Fibroblast of lung (primary cell): ENCODE measurements around the gene ZFP36L1. TPM values are rescaled to one million over a fixed set of nuclear protein-coding genes. Genes with fewer than 3 reads are reported as not detected.

ENCODE experiments used
- DNase-seq, 2 donors: peaks; one replicate each; pipeline versions ENCODE4 v3.0.0 to v3.0.0-alpha.2; 2010; ENCODE audit warnings: low read depth in 2 of 2
- H2AFZ ChIP-seq: 2 replicates; pipeline ENCODE4 v1.5.1; 2012; ENCODE audit warnings: low read length, control low read depth, inconsistent platforms
- H3K27ac ChIP-seq: 2 replicates; pipeline ENCODE4 v1.5.1; 2011; ENCODE audit warnings: low read length, control low read depth; ENCODE audit not compliant: insufficient read depth
- H3K27me3 ChIP-seq: 2 replicates; pipeline ENCODE4 v1.5.1; 2011; ENCODE audit warnings: mild to moderate bottlenecking, low read length; ENCODE audit not compliant: control insufficient read depth, insufficient read depth
- H3K36me3 ChIP-seq: 2 replicates; pipeline ENCODE4 v1.5.1; 2011; ENCODE audit warnings: low read length; ENCODE audit not compliant: control insufficient read depth, insufficient read depth
- H3K4me1 ChIP-seq: 2 replicates; pipeline ENCODE4 v1.5.1; 2011; ENCODE audit warnings: low read length; ENCODE audit not compliant: control insufficient read depth, insufficient read depth; ENCODE audit errors: extremely low read depth
- H3K4me2 ChIP-seq: 2 replicates; pipeline ENCODE4 v1.5.1; 2011; ENCODE audit warnings: low read length, control low read depth; ENCODE audit not compliant: insufficient read depth; ENCODE audit errors: extremely low read depth
- H3K4me3 ChIP-seq, 4 experiments: fragments of 200-600 bp in 1 of 4; sonication (generic) in 1 of 4; replicated peaks in 1 of 4; 2 replicates each; pipeline ENCODE4 v1.5.1; 2011 to 2016; ENCODE audit warnings: low read length in 4 of 4, low read depth in 3 of 4, mild to moderate bottlenecking in 3 of 4, control low read depth in 2 of 4, inconsistent platforms in 1 of 4, mixed read lengths in 1 of 4; ENCODE audit not compliant: insufficient read depth in 1 of 4; ENCODE audit errors: control extremely low read depth in 1 of 4
- H3K79me2 ChIP-seq: 2 replicates; pipeline ENCODE4 v1.5.1; 2012; ENCODE audit warnings: mild to moderate bottlenecking, low read length, inconsistent platforms; ENCODE audit not compliant: control insufficient read depth, insufficient read depth
- H3K9ac ChIP-seq: 2 replicates; pipeline ENCODE4 v1.5.1; 2011; ENCODE audit warnings: mild to moderate bottlenecking, low read length, control low read depth; ENCODE audit not compliant: insufficient read depth
- H3K9me3 ChIP-seq: 2 replicates; pipeline ENCODE4 v1.5.1; 2012; ENCODE audit warnings: low read depth, low read length; ENCODE audit not compliant: control insufficient read depth, insufficient read depth
- H4K20me1 ChIP-seq: 2 replicates; pipeline ENCODE4 v1.5.1; 2011; ENCODE audit warnings: low read length; ENCODE audit not compliant: control insufficient read depth, insufficient read depth; ENCODE audit errors: extremely low read depth
- EZH2 ChIP-seq: IDR thresholded peaks from 2 replicates; pipeline ENCODE4 v1.5.1; 2012; ENCODE audit warnings: low read length, control low read depth, mild to moderate bottlenecking; ENCODE audit errors: missing control alignments
- polyA plus RNA-seq, 2 donors: library from polyadenylated mRNA; depleted of rRNA in 1 of 2; stranded (reverse) in 1 of 2; unstranded in 1 of 2; fragments of >200 nt; gene quantifications; 2 replicates each; pipeline ENCODE4 v1.2.1, GENCODE V29; 2011 to 2012; ENCODE audit warnings: missing spikeins in 1 of 2
- total RNA-seq: library from RNA; depleted of rRNA; stranded (reverse); fragments of >200 nt; gene quantifications from 2 replicates; pipeline ENCODE4 v1.2.1, GENCODE V29; 2014
- TF ChIP-seq, protein P1 (sequence below), 2 donors: IDR thresholded peaks in 1 of 2; conservative IDR thresholded peaks in 1 of 2; 1 replicate in 1 of 2; 2 replicates in 1 of 2; pipeline ENCODE4 v1.5.1; 2011 to 2012; ENCODE audit warnings: low read length in 2 of 2, control low read depth in 1 of 2, inconsistent platforms in 1 of 2, low read depth in 1 of 2, mild to moderate bottlenecking in 1 of 2

ZFP36L1 gene
- total and polyA plus RNA-seq, 2 donors (not counting 1 experiment from before 2014, with no cell fraction given), result 22.0 to 41.7 TPM

DNA sequence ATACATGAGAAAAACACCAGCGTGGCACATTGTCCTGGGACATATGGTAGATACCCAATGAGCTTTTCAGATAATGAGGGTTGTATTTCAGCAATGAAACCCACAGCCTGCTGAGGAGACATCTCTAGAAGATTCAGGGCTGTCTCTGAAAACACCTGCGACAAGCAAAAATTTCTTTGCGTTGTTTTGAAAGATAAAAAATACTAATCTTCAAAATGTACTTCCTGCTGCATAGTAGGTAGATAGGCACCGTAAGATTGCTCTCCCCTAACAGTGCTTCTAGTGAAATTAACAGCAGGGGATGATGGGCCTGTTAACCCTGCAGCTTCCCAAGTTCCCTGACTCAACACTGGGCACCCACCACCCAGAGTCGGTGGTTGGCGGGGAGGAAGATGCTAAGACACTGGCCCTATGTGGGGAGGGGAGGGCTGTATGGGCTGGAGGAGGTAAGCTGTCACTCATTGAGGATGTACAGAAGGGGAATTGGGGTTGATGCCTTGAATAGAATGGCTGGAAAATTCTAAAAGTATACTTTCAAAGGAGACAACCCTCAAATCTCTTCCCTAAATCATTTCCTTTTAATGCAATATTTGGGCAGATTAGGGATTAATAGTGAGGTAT lies 20.0 kb downstream of the ZFP36L1 start:
- Histone ChIP-seq H3K36me3 (no peaks in the 10 kb centered on the region), H3K9ac (no peak overlapping the region)
- TF ChIP-seq EZH2, result no peak
- TF ChIP-seq, protein P1, sequence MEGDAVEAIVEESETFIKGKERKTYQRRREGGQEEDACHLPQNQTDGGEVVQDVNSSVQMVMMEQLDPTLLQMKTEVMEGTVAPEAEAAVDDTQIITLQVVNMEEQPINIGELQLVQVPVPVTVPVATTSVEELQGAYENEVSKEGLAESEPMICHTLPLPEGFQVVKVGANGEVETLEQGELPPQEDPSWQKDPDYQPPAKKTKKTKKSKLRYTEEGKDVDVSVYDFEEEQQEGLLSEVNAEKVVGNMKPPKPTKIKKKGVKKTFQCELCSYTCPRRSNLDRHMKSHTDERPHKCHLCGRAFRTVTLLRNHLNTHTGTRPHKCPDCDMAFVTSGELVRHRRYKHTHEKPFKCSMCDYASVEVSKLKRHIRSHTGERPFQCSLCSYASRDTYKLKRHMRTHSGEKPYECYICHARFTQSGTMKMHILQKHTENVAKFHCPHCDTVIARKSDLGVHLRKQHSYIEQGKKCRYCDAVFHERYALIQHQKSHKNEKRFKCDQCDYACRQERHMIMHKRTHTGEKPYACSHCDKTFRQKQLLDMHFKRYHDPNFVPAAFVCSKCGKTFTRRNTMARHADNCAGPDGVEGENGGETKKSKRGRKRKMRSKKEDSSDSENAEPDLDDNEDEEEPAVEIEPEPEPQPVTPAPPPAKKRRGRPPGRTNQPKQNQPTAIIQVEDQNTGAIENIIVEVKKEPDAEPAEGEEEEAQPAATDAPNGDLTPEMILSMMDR (conservative IDR thresholded peaks at IDR 0.05 in 1 of 2, IDR thresholded peaks at IDR 0.05 in 1 of 2; ENCODE audit: low read depth in 1 of 2, low read length in 2 of 2), result no peak

DNA sequence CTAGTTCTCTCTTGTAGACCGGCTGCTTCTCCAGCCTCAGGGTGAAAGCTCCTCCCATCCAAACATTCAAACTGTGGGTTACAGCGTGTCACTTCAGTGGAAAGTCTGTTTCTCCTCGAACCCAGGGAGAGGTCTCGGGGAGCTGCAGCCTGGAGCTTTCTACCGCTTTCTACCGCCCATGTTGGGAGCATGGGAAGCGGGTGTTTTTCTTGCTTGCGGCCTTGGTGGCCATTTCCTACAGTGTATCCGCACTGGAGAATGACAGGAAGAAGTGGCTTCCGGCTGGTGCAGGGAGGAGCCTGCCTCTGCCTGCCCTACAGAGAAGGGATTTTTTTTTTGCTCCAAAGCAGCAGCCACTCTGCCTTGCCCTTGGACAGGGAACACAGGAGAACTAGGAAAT lies 21.2 kb downstream of the ZFP36L1 start:
- H3K79me2 ChIP-seq, result no peaks in the 10 kb centered on the region
- no peaks in the 10 kb centered on the region for H4K20me1 ChIP-seq
- no peaks in the 10 kb centered on the region for H3K4me1 ChIP-seq
- no peak for TF ChIP-seq EZH2
- TF ChIP-seq, protein P1 (conservative IDR thresholded peaks at IDR 0.05 in 1 of 2, IDR thresholded peaks at IDR 0.05 in 1 of 2; ENCODE audit: low read depth in 1 of 2, low read length in 2 of 2), result no peak
- no peak overlapping the region for H3K9ac ChIP-seq
- no peak overlapping the region for H3K27ac ChIP-seq
- H3K9me3 ChIP-seq, result no peaks in the 10 kb centered on the region
- no peaks in the 10 kb centered on the region for H3K36me3 ChIP-seq
- H2AFZ ChIP-seq, result peak overlapping the region; percentile 55
- H3K27me3 ChIP-seq, result no peaks in the 10 kb centered on the region
- no peak overlapping the region for H3K4me2 ChIP-seq
- DNase-seq, result no peak
- no peak overlapping the region for H3K4me3 ChIP-seq

More for the DNA sequence above, 20.0 kb downstream of the ZFP36L1 start:
- Histone ChIP-seq H3K79me2 (no peaks in the 10 kb centered on the region), H3K4me2 (no peak overlapping the region), H3K27ac (no peak overlapping the region), H2AFZ (no peak overlapping the region), H3K4me3 (no peak overlapping the region), H3K9me3 (no peaks in the 10 kb centered on the region), H3K4me1 (no peaks in the 10 kb centered on the region), H4K20me1 (no peaks in the 10 kb centered on the region), H3K27me3 (no peaks in the 10 kb centered on the region)
- no peak for DNase-seq

DNA sequence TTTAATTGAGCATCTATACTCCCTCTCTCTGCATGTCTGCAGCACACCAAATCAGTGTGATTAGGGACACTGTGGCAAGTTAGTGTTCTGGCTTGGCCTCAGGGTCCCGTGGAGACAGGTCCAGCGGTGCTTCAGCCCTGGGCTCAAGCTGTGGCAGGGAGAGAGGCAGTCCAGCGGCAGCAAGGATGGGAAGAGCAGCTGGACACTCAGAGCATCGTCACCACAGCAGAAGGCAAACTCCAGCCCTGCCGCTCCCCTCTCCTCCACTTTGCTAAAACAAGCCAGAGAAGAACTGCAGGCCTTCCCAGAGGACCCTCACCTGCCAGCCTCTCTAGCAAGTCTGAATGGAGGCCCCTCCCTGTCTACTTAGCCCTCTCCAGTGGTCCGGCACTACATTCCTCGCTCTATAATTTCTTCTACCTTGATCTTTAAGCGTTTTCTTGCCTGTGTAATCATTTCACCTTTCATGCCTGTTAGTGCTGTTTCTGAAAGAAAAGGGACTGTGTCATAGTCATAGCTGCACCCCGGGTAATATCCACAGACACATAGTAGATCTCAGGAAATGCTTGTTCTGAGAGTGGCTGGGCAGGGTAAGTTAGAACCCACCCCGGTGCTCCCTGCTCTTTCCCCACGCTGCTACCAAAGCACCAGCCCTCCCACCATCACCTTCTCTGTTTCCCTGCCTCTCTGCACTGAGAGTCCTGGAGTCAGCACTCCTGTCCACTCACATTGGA lies 22.1 kb downstream of the ZFP36L1 start:
- Histone ChIP-seq H3K9ac (no peak overlapping the region), H3K79me2 (no peaks in the 10 kb centered on the region), H4K20me1 (no peaks in the 10 kb centered on the region), H3K4me1 (no peaks in the 10 kb centered on the region), H3K36me3 (no peaks in the 10 kb centered on the region), H3K27me3 (no peaks in the 10 kb centered on the region), H3K4me2 (no peak overlapping the region), H3K4me3 (no peak overlapping the region), H3K9me3 (no peaks in the 10 kb centered on the region), H3K27ac (no peak overlapping the region), H2AFZ (no peak overlapping the region)
- no peak for DNase-seq
- TF ChIP-seq, protein P1 (conservative IDR thresholded peaks at IDR 0.05 in 1 of 2, IDR thresholded peaks at IDR 0.05 in 1 of 2; ENCODE audit: low read depth in 1 of 2, low read length in 2 of 2), result no peak
- TF ChIP-seq EZH2, result no peak
